Dendritic cell treated with granulocyte-macrophage colony-stimulating factor and Interleukin-4, amounts not matched to agents 40 ng/mL and 50 ng/mL, for 4 days (primary cell): Measurements from ENCODE around the gene PRPF40B.

Experiments used
- H3K27ac Mint-ChIP-seq: one replicate; pipeline ENCODE4 v1.8.0; 2022; ENCODE audit warnings: mild to moderate bottlenecking, mixed read lengths
- H3K27me3 Mint-ChIP-seq: one replicate; pipeline ENCODE4 v1.8.0; 2022; ENCODE audit warnings: mild to moderate bottlenecking, mixed read lengths
- H3K36me3 Mint-ChIP-seq: one replicate; pipeline ENCODE4 v1.8.0; 2022; ENCODE audit warnings: low read depth, mixed read lengths
- H3K4me1 Mint-ChIP-seq: one replicate; pipeline ENCODE4 v1.8.0; 2022; ENCODE audit warnings: low read depth, mixed read lengths
- H3K4me3 Mint-ChIP-seq: one replicate; pipeline ENCODE4 v1.8.0; 2022; ENCODE audit warnings: mild to moderate bottlenecking, moderate library complexity, mixed read lengths
- H3K9me3 Mint-ChIP-seq: one replicate; pipeline ENCODE4 v1.8.0; 2022; ENCODE audit warnings: mixed read lengths
- intact Hi-C: fragments of 100-400 bp; cut with micrococcal nuclease; formaldehyde crosslinking; loops from one replicate; pipeline ENCODE4 v1.15.0; 2022

Gene PRPF40B

DNA sequence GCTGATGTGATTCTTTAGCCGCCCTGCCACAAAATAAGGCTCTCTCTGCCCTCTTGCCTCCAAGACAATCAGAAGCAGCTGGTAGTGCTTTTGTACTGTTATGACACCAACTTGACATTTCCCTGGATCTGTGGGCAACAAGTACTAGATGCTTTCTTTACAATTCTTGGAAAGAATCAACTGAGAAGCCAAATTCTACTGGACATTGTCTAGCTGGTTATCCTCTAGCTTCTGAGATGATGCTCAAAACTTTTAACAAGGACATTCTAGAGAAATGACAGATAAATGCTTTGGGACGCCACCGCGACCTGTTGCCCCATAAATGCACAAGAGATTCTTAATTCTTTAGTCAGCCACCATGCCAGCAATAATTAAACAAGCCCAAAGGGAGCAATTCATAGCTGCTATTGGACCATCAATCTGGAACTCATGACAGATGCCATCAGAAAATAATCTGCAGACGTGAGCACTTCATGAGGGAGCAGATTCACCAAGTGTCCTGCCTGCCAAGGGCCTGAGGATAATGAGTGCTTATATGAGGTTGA, 61.0 kb downstream of the PRPF40B start:
- intact Hi-C loops = no loop called here
- Mint-ChIP-seq H3K27me3 (no peaks in the 10 kb centered on the region), H3K27ac (no peak overlapping the region)

DNA sequence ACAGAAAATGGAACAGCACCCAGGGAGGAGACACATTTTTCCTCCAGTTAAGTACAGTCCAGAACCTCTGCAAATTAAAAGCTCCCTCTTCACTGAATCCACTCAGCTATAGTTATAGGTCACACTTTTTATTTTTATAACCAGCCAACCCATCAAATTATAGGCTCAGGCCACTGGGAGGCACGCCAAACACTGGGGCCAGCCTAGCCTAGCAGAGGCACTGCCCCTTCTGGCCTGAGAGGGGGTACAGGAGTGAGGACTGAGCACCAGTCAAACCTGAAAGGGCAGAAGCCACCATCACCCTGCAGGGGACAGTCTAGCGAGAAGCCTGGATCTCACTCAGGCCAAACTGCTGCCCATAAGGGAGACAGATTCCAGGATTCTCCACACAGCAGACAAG, 64.6 kb downstream of the PRPF40B start:
- Mint-ChIP-seq H3K4me1 (peaks cover 59% of the 10 kb centered on the region), H3K9me3 (no peaks in the 10 kb centered on the region), H3K27ac (peak overlapping the region; percentile 11), H3K27me3 (no peaks in the 10 kb centered on the region), H3K4me3 (no peak overlapping the region), H3K36me3 (peaks cover 15% of the 10 kb centered on the region)
- intact Hi-C loops = no loop called here

More for the DNA sequence above, 61.0 kb downstream of the PRPF40B start:
- Mint-ChIP-seq H3K9me3 (no peaks in the 10 kb centered on the region), H3K4me1 (peaks cover 62% of the 10 kb centered on the region), H3K36me3 (peaks cover 15% of the 10 kb centered on the region), H3K4me3 (no peak overlapping the region)

DNA sequence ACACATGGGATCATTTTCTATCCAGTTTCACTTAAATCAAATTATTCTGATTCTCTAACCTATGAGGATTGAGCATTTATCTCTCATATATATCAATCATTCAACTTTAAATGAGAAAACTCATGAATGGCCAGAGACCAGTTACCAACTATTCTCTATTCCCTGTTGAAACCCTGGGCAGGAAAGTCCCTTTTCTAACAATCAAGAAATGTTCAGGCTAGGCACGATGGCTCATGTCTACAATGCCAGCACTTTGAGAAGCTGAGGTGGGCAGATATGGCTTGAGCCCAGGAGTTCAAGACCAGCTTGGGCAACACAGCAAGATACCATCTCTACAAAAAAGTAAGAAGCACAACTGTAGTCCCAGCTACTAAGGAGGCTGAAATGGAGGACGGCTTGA, 65.9 kb downstream of the PRPF40B start:
- Mint-ChIP-seq H3K4me1 (peaks cover 51% of the 10 kb centered on the region), H3K27me3 (no peaks in the 10 kb centered on the region), H3K36me3 (peaks cover 15% of the 10 kb centered on the region), H3K4me3 (no peak overlapping the region), H3K27ac (no peak overlapping the region), H3K9me3 (no peaks in the 10 kb centered on the region)
- intact Hi-C loops = no loop called here

DNA sequence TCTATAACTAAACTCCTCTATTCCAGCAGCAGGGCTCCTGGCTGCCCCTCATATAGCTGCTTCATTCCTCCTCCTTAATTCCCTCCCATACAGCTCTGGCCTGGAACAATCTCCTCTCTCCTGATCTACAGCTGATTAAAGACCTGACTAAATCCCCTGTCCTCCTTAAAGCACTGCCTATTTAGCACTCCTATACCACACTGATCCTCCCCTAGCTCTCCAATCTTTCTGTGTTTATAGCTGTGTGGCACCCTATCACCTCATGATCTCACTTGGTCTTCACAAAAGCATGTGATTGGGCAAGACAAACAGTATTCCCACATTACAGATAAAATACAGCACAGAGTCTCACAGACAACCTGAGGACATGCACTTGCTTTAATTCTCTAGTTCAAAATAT, 66.4 kb downstream of the PRPF40B start:
- Mint-ChIP-seq H3K36me3 (peaks cover 15% of the 10 kb centered on the region), H3K4me3 (no peak overlapping the region), H3K4me1 (peaks cover 48% of the 10 kb centered on the region), H3K27me3 (no peaks in the 10 kb centered on the region), H3K27ac (no peak overlapping the region), H3K9me3 (no peaks in the 10 kb centered on the region)
- intact Hi-C loops = no loop called here

DNA sequence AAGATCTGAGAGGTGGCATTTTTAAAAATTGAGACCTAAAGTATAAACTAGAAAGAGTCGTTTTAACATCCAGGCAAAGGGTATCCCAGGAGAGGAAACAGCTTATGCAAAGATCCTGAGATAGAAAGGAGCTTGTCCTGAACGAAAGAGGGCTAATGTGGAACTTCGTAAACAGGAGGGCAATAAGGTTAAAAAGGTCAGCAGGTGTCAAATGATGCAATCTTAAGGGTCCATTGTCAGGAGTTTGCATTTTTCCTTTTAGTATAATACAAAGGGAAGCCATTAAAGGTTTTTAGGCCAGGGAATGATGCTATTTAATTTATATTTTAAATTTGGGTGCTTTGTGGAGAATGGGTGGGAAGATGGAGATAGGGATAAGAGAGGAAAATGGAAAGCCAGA, 69.5 kb downstream of the PRPF40B start:
- H3K27me3 Mint-ChIP-seq = no peaks in the 10 kb centered on the region

DNA sequence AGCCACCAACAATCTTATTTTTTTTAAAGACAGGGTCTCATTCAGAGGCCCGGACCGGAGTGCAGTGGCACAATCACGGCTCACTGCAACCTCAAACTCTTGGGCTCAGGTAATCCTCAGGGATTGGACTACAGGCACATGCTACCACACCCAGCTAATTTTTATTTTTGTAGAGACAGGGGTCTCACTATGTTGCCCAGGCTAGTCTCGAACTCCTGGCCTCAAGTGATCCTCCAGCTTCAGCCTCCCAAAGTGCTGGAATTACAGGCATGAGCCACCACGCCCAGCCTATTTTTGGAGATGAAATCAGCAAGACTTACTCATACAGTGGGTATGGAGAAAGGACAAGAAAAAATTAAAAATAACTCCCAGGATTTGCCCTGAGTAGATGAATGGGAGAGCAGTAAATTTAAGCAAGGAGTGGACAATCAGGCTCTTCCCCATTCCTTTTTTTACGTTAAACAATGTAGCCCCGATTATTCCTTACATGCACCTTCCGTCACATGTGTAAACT, 70.6 kb downstream of the PRPF40B start:
- H3K36me3 Mint-ChIP-seq = no peaks in the 10 kb centered on the region
- no peaks in the 10 kb centered on the region for H3K27me3 Mint-ChIP-seq
- no peaks in the 10 kb centered on the region for H3K9me3 Mint-ChIP-seq
- peaks cover 49% of the 10 kb centered on the region for H3K4me1 Mint-ChIP-seq
- no peak overlapping the region for H3K27ac Mint-ChIP-seq
- intact Hi-C loops = no loop called here
- H3K4me3 Mint-ChIP-seq = no peak overlapping the region

More for the DNA sequence above, 69.5 kb downstream of the PRPF40B start:
- Mint-ChIP-seq H3K36me3 (peaks cover under 1% of the 10 kb centered on the region), H3K9me3 (no peaks in the 10 kb centered on the region), H3K4me1 (peaks cover 44% of the 10 kb centered on the region), H3K27ac (no peak overlapping the region), H3K4me3 (no peak overlapping the region)
- intact Hi-C loops = no loop called here
